Fibroblast of mammary gland (primary cell): Measurements from ENCODE around the gene ZNF2.

Experiments used
- DNase-seq: peaks from one replicate; pipeline ENCODE4 v3.0.0-alpha.2; 2010; ENCODE audit warnings: low read depth
- H3K4me3 ChIP-seq: 2 replicates; pipeline ENCODE4 v1.5.1; 2011; ENCODE audit warnings: low read depth, mild to moderate bottlenecking, low read length, moderate library complexity; ENCODE audit not compliant: control insufficient read depth
- TF ChIP-seq, protein P1 (sequence below): conservative IDR thresholded peaks from 2 replicates; pipeline ENCODE4 v1.5.1; 2011; ENCODE audit warnings: low read depth, low read length, inconsistent platforms; ENCODE audit not compliant: control insufficient read depth, insufficient read depth

ZNF2 gene

DNA sequence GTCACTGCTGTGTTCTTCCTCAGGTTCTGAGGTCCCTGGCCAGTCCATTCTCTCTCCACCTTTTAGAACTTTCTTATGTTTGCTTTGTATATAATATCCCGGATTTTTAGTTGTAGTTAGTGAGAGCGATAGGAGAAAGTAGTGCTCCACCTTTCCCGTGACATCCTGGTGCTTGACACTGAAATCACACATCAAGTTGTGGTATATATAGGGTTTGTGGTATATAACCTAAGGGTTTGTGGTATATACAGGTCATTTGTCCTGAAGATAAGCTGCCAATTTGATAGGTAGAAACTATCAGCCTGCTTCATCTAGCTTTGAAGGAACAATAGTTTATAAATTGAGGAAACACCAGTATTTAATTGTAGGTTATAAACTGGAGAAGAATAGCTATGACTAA lies 54.8 kb downstream of the ZNF2 start:
- no peak overlapping the region for H3K4me3 ChIP-seq
- DNase-seq = no peak
- TF ChIP-seq, protein P1, sequence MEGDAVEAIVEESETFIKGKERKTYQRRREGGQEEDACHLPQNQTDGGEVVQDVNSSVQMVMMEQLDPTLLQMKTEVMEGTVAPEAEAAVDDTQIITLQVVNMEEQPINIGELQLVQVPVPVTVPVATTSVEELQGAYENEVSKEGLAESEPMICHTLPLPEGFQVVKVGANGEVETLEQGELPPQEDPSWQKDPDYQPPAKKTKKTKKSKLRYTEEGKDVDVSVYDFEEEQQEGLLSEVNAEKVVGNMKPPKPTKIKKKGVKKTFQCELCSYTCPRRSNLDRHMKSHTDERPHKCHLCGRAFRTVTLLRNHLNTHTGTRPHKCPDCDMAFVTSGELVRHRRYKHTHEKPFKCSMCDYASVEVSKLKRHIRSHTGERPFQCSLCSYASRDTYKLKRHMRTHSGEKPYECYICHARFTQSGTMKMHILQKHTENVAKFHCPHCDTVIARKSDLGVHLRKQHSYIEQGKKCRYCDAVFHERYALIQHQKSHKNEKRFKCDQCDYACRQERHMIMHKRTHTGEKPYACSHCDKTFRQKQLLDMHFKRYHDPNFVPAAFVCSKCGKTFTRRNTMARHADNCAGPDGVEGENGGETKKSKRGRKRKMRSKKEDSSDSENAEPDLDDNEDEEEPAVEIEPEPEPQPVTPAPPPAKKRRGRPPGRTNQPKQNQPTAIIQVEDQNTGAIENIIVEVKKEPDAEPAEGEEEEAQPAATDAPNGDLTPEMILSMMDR = no peak

GRCh38 chr2:95225658-95226057 lies 60.0 kb downstream of the ZNF2 start:
- TF ChIP-seq, protein P1 = no peak
- H3K4me3 ChIP-seq = no peak overlapping the region
- DNase-seq = no peak

DNA sequence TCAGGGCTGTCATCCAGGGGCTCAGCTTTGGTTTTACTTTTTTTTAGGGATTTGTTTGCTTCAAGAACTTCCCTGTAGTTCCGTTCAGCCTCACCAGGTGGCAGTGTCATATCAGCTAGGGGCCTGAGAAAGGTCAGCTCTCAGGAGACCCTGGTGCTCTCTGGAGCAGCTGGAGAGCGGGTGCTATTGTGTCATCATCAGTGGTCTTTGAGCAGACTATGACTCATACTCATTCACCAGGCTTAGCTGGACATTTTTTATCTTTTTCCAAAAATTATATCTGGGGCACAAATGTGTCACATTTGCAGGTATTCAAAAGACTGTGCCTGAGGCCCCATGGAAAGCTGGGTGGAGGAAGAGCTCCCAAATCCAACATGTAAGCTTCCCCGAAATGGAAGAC lies 66.1 kb downstream of the ZNF2 start:
- DNase-seq = peak; percentile 91
- TF ChIP-seq, protein P1 = peak; percentile 89
- H3K4me3 ChIP-seq = no peak overlapping the region

- TF ChIP-seq, protein P1 = no peak
- DNase-seq = no peak
- H3K4me3 ChIP-seq = no peak overlapping the region
Measured at GRCh38 chr2:95232232-95232631, 66.6 kb downstream of the ZNF2 start.
